ENCODE measurements around the gene PNPO.

PNPO gene

GRCh38 chr17:47941246-47942095 is at the start of gene PNPO:
TSS of gene PNPO (plus strand) at chr17:47941571. CDS start at chr17:47941676, 105 bp downstream.
- peak; percentile 99 for FAIRE-seq

GRCh38 chr17:47894498-47895346 is 46.6 kb upstream of the PNPO start:
- FAIRE-seq, result no peak

- no peak for FAIRE-seq
Measured at GRCh38 chr17:47895347-47895855, 46.0 kb upstream of the PNPO start.

DNA sequence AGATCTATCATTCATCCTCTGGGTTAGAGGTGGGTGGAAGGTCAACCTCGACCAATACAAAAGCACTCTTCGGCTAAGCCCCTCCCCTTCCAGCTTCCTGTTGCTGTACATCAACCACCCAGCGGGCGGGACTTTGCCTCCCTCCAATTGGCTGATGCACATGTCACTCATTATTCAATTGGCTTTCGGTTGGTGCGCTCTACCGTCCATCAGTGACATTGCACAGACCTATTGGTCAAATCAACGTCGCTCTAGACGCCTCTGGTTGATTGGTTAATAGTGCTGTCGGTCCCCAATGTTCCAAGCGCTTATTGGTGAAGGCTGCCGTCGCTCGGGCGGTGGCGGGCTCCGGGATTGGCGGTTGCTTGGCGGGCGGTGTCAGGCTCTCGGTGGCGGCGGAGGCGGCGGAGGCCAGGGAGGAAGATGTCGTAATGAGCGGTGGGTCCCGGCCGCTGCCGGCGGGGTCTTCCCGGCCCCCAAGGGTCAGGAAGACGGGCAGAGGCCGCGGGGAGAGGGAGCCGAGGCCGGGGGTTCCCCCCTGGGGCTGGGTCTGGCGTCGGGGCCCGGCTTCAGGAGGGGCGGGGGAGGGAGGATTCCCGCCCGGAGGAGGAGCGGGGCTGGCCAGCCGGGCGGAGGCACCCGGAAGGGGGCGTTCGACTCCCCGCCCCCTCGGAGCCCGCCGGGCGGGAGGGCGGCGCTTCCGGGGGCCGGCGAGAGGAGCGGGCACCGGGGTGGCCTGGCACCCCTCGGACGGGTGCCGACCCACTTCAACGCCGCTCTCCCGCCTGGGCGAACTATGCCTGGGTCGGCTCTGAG is 45.3 kb upstream of the PNPO start, which contains the start of gene SP2:
Gene SP2 (plus strand): TSS at position 381 of the 816 bp plus-strand sequence. CDS start 51 bp downstream, at position 432.
- peak; percentile 98 for FAIRE-seq

DNA sequence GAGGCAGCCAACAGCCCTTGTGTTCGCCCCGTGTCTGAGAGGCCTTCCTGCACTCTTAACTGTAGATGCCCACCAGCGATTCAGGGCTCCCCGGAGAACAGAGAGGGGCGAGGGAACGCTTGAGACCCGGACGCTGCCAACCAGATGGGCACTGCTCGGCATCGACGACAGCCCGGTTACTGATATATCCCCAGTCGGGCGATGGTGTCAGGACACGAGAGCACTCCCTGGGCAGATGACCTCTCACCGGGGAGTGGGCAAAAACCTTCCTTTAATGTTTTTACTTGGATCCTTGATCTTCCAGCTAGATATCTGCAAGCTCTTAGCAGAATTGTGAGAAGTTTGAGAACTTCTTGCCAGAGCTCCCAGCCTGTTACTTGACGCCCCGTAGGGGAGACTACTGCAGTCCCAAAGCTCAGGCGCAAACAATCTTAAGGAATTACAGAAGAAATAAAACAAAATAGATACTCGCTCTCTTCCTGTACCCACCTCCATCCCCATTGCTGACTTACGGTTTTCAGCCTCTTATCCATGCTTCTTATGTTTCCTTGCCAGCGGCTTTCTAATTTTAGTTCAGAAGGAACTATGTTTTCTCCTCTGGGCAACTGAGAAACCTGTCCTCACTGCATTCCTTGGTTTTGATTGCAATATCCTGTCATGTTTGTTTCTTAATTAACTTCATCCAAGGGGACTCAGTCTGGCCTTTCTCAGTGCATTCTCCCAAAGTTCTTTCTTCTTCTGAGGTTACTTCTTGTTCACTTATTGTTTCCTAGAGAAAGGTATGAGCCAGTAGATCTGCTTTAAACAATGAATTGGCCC is 44.5 kb upstream of the PNPO start:
- no peak for FAIRE-seq

GRCh38 chr17:47897561-47897960 is 43.8 kb upstream of the PNPO start:
- FAIRE-seq, result no peak

GRCh38 chr17:47898241-47898640 is 43.1 kb upstream of the PNPO start:
- FAIRE-seq, result no peak

GRCh38 chr17:47899643-47900042 is 41.7 kb upstream of the PNPO start:
- no peak for FAIRE-seq

DNA sequence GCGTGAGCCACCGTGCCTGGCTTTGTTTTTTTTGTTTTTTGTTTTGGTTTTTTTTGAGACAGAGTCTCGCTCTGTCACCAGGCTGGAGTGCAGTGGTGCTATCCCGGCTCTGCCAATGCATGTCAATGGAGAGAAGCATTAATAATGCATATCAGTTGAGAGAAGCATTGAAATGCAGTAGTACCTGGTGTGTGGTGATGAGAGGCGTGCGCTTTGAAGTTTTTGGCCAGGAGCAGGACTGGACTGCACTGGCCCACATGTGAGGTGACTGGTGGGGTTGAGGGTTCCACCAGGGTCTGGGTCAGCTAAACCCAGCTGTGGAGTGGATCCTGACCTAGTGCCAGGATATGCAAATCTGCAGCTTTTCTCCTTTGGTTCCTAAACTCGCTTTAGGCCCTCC is 39.9 kb upstream of the PNPO start:
- FAIRE-seq, result no peak

- FAIRE-seq, result no peak
Measured at GRCh38 chr17:47902039-47902744, 39.2 kb upstream of the PNPO start.

DNA sequence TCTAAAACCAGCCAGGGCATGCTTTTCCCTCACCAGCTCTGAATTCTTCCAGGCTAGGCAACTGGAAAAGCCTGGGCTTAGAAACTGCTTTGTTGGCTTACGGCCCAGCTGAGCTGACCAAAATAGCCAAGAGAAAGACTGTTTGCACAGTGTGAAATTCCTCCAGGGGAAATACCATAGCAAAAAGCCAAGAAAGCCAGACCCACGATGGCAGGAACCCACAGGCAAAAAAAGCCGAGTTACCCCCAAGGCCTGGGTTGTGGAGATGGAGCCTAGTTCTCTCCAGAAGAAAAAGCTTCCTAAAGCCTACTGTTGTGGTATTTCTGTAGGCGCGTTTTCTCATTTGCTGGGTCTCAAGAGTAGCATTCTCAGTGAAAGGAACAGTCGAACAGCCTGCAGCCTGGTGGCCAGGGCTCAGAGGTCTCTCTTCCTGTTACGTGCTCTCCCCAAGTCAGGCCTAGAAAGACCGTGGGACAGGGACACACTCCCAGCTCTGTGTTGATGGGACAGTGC is 36.1 kb upstream of the PNPO start:
- no peak for FAIRE-seq

DNA sequence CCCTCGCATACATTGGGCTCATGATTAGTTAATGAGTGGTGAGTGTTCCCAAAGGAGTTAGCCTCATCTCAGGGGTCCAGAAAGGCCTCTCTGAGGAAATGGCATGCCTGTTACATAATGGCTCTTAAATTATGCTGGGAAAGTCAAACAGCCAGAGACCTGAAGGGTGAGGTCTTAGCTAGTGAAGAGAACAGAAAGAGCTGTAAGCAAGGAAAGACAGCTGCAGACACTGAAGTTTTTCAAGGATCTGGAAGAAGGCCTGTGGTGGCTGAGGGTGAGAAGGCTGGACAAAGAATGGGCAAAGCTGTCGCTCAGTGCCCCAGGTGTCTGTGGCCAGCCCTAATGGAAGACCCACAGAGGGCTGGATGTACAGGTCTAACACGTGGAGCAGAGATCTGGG is 34.9 kb upstream of the PNPO start:
- FAIRE-seq, result no peak

DNA sequence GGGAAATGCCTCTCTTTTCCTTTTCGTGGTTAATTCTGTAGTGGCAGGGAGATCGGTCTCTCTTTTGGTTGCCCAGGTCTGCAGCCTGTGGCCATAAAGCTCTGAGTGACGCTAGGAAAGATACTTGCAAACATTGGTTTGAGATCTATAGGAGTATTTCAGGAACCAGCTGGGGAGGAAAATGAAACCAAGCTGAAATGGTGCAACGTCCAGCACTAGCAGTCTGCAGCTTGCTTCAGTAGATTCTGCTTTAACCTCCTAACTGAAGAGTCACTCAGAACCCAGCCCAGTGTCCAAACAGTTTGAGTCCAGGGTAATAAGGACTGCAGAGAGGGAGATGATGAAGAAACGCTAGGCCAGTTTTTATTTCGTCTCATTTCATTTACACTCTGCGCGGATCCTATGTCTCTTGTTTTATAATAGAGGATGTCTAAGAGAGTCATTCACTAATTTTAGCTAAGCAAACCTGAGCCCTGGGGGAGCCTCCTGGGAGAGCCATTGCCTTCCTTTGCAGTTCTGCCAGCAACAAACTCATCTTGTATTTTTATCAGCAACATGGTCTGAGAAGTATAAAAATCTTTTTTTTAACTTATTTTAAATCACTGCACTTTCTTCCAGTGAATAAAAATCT is 33.3 kb upstream of the PNPO start:
- FAIRE-seq, result no peak

- no peak for FAIRE-seq
Measured at GRCh38 chr17:47913050-47913449, 28.3 kb upstream of the PNPO start.

GRCh38 chr17:47914306-47914948 is 26.9 kb upstream of the PNPO start:
- no peak for FAIRE-seq

GRCh38 chr17:47915776-47916398 is 25.5 kb upstream of the PNPO start:
- FAIRE-seq, result no peak

GRCh38 chr17:47916489-47917208 is 24.7 kb upstream of the PNPO start:
- no peak for FAIRE-seq

DNA sequence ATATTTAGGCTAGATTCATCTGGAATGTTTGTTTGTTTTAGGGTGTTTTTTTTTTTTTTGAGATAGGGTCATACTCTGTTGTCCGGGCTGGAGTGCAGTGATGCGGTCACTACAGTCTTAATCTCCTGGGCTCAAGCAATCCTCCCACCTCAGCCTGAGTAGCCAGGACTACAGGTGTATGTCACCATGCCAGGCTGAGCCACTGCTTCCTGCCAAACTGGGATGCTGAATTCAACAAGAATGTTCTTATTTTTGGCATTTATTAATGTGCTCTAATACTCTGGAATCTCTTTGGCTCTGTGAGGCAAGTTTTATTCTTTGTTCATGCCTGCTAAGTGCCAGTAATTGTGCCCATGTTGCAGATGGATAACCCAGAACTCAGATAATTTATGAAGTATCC is 23.8 kb upstream of the PNPO start:
- FAIRE-seq, result no peak

- no peak for FAIRE-seq
Measured at GRCh38 chr17:47918006-47918405, 23.4 kb upstream of the PNPO start.

Data from G401.6 (cell line).